MM.1S (cell line): Measurements from ENCODE around the gene PSMD8.

ENCODE experiments used
- EZH2 ChIP-seq: fragments of 300-600 bp; sonication (generic); optimal IDR thresholded peaks from 2 replicates; pipeline ENCODE3; 2017; ENCODE audit warnings: low read depth, mild to moderate bottlenecking, antibody characterized with exemption, low read length, mixed read lengths
- EZH2phosphoT487 ChIP-seq: fragments of 300-600 bp; sonication (generic); IDR thresholded peaks from 2 replicates; pipeline ENCODE4 v1.6.1; 2018; ENCODE audit warnings: antibody characterized with exemption, low read length
- TF ChIP-seq, protein P1 (sequence below): fragments of 300-600 bp; sonication (generic); IDR thresholded peaks from 2 replicates; pipeline ENCODE4 v1.5.1; 2016; ENCODE audit warnings: antibody characterized with exemption, low read length, mixed read lengths

- TF ChIP-seq, protein P1, sequence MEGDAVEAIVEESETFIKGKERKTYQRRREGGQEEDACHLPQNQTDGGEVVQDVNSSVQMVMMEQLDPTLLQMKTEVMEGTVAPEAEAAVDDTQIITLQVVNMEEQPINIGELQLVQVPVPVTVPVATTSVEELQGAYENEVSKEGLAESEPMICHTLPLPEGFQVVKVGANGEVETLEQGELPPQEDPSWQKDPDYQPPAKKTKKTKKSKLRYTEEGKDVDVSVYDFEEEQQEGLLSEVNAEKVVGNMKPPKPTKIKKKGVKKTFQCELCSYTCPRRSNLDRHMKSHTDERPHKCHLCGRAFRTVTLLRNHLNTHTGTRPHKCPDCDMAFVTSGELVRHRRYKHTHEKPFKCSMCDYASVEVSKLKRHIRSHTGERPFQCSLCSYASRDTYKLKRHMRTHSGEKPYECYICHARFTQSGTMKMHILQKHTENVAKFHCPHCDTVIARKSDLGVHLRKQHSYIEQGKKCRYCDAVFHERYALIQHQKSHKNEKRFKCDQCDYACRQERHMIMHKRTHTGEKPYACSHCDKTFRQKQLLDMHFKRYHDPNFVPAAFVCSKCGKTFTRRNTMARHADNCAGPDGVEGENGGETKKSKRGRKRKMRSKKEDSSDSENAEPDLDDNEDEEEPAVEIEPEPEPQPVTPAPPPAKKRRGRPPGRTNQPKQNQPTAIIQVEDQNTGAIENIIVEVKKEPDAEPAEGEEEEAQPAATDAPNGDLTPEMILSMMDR: no peak
- TF ChIP-seq EZH2 (no peak), EZH2phosphoT487 (no peak)
These were observed 46.6 kb downstream of the PSMD8 start for GRCh38 chr19:38420935-38421334.
